PC-3 (cell line): Measurements from ENCODE around the gene LIPC.

Experiments
- EZH2phosphoT487 ChIP-seq: fragments of 300-600 bp; sonication (generic); IDR thresholded peaks from 2 replicates; pipeline ENCODE4 v1.6.1; 2018; ENCODE audit warnings: mild to moderate bottlenecking, antibody characterized with exemption, low read length, borderline replicate concordance
- TF ChIP-seq, protein P1 (sequence below): fragments of 300-600 bp; sonication (generic); conservative IDR thresholded peaks from 2 replicates; pipeline ENCODE4 v1.5.1; 2017; ENCODE audit warnings: antibody characterized with exemption, low read depth, mild to moderate bottlenecking, low read length

DNA sequence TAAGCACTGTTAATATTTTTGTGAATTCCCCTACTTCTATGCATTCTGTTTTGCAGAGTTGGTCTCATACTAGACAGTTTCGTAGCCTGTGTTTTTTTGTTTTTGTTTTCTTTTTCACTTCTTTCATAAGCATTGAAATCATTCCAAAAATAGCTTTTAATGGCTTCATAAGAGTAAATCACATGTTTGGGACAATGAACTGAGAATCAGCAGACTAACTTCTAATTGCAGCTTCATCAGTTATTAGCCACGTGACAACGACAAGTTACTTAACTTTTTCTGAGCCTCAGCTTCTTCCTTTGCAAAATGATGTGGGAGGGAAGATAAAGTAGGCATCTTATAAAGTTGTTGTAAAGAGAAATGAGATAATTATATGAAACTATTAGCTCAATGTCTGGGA is 124.8 kb downstream of the LIPC start:
- TF ChIP-seq, protein P1, sequence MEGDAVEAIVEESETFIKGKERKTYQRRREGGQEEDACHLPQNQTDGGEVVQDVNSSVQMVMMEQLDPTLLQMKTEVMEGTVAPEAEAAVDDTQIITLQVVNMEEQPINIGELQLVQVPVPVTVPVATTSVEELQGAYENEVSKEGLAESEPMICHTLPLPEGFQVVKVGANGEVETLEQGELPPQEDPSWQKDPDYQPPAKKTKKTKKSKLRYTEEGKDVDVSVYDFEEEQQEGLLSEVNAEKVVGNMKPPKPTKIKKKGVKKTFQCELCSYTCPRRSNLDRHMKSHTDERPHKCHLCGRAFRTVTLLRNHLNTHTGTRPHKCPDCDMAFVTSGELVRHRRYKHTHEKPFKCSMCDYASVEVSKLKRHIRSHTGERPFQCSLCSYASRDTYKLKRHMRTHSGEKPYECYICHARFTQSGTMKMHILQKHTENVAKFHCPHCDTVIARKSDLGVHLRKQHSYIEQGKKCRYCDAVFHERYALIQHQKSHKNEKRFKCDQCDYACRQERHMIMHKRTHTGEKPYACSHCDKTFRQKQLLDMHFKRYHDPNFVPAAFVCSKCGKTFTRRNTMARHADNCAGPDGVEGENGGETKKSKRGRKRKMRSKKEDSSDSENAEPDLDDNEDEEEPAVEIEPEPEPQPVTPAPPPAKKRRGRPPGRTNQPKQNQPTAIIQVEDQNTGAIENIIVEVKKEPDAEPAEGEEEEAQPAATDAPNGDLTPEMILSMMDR, result no peak
- TF ChIP-seq EZH2phosphoT487, result no peak
